ENCODE measurements around the gene PROSER2.
A peak's percentile ranks its signal among the peaks of the same experiment; 100 is the strongest.

Gene PROSER2

GRCh38 chr10:11871466-11871865 lies 48.3 kb downstream of the PROSER2 start:
- TF ChIP-seq CTCF (IDR thresholded peaks at IDR 0.05; ENCODE audit: control insufficient read depth, insufficient read depth, low read depth, low read length, missing control alignments), result no peak
- H3K4me3 ChIP-seq (ENCODE audit: control insufficient read depth, low read depth, low read length), result no peak overlapping the region
- no peak for DNase-seq (ENCODE audit: low read depth)

GRCh38 chr10:11874568-11875493 lies 51.7 kb downstream of the PROSER2 start:
- no peak for DNase-seq (ENCODE audit: low read depth)
- no peak overlapping the region for H3K4me3 ChIP-seq (ENCODE audit: control insufficient read depth, low read depth, low read length)
- no peak for TF ChIP-seq CTCF (IDR thresholded peaks at IDR 0.05; ENCODE audit: control insufficient read depth, insufficient read depth, low read depth, low read length, missing control alignments)

- TF ChIP-seq CTCF (IDR thresholded peaks at IDR 0.05; ENCODE audit: control insufficient read depth, insufficient read depth, low read depth, low read length, missing control alignments), result no peak
- H3K4me3 ChIP-seq (ENCODE audit: control insufficient read depth, low read depth, low read length), result no peak overlapping the region
- peak; percentile 75 for DNase-seq (ENCODE audit: low read depth)
Measured at GRCh38 chr10:11875494-11876281, 52.5 kb downstream of the PROSER2 start.

GRCh38 chr10:11876324-11876723 lies 53.2 kb downstream of the PROSER2 start:
- no peak for DNase-seq (ENCODE audit: low read depth)
- no peak overlapping the region for H3K4me3 ChIP-seq (ENCODE audit: control insufficient read depth, low read depth, low read length)
- TF ChIP-seq CTCF (IDR thresholded peaks at IDR 0.05; ENCODE audit: control insufficient read depth, insufficient read depth, low read depth, low read length, missing control alignments), result no peak

GRCh38 chr10:11876805-11877590 lies 53.8 kb downstream of the PROSER2 start:
- DNase-seq (ENCODE audit: low read depth), result no peak
- no peak overlapping the region for H3K4me3 ChIP-seq (ENCODE audit: control insufficient read depth, low read depth, low read length)
- TF ChIP-seq CTCF (IDR thresholded peaks at IDR 0.05; ENCODE audit: control insufficient read depth, insufficient read depth, low read depth, low read length, missing control alignments), result no peak

GRCh38 chr10:11877591-11877905 lies 54.4 kb downstream of the PROSER2 start:
- DNase-seq (ENCODE audit: low read depth), result no peak
- no peak for TF ChIP-seq CTCF (IDR thresholded peaks at IDR 0.05; ENCODE audit: control insufficient read depth, insufficient read depth, low read depth, low read length, missing control alignments)
- H3K4me3 ChIP-seq (ENCODE audit: control insufficient read depth, low read depth, low read length), result no peak overlapping the region
